NCI-H748 (cell line): ENCODE data around the gene PPIH.
"Not testable (repeated sequence)": the region's sequence is repeated elsewhere in the genome, so short reads cannot be mapped to it uniquely, and the experiment has no call there.

ENCODE experiments used
- DNase-seq: peaks from one replicate; lab custom pipeline; 2025; ENCODE audit not compliant: unreplicated experiment; lab: John Stamatoyannopoulos, UW

The PPIH gene

DNA sequence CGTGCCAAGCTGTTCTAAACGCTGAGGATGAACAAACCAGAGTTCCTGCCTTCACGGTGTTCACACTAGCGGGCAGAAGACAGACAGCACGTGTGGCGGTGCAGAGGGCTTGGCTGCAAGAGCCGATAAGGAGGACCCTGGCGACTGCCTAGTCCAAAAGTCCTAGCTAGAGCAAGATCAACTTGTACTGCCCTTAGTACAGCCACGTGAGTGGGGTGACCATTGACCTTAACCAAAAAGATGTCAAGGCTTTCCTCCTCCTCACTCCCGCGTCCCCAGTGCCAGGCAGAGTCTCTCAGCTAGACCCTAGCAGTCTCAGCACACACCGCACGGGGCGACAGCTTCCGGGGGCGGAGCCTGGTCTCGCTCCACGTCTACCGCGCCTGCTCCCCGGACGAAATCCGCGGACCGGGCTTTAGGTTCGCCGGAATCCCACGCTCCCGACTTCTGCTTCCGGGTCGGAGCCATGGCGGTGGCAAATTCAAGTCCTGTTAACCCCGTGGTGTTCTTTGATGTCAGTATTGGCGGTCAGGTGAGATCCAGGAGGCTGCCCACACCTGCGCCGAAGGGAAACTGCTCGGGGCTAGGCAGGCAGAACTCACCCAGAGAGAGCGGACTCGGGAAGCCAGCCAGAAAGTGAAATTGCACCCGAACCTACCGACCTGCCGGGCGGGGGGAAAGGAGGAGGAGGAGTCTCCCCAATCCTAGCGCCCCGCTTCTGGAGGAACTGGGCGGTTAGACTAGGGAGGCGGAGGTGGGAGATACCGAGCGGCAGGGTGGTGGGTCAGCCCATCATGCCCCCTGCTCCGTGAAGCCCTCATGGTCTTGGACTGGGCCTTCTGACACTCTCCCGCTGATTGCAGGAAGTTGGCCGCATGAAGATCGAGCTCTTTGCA is at the start of gene PPIH:
PPIH (plus strand) TSS at position 443 of the 896 bp plus-strand sequence; CDS start at position 467, 24 bp downstream.
- DNase-seq: peak; percentile 100

DNA sequence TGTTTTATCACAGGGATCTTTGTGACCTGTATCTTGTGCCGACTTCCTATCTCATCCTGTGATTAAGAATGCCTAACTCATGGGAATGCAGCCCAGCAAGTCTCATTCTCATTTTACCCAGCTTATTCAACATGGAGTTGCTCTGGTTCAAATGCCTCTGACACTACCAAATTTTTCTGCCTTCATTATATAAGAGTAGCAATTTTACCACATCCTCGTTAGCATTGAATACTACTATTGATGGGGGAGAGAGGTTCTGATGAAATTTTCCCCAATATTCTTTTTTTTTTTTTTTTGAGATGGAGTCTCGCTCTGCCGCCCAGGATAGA is 44.5 kb upstream of the PPIH start:
- no peak for DNase-seq

DNA sequence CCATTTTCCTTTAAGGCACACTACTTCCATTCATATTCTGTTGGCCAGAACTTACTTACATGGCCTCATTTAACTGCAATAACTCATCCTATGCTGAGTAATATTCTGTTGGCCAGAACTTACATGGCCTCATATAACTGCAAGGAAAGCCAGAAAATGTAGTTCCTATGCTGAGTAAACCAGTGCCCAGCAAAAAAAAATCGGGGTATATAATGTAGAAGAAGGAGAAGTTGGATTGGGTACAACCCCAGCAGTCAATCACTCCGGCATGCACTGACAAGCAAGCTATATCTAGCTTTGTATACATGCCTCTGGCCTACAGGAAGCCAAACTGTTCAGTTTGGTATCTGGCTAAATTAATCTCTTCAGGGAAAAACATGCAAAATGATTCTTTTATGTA is 39.4 kb upstream of the PPIH start:
- DNase-seq: no peak

DNA sequence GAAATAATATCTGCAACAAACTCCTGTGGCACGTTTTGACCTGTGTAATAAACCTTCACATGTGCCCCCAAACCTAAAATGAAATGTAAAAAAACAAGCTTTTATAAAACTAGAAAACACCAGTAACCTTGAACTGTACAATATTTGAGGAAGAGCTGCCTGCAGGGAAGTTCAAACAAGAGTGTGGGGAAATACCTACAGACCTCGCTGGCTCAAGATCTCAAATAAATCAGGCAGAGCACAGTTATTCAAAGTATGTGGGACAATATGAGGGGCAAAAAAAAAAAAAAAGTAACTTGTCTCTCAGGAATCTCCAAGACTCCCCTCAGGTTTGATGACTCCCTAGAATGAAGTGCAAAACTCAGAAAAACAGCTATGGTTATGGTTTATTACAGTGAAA is 37.9 kb upstream of the PPIH start:
- DNase-seq: no peak

DNA sequence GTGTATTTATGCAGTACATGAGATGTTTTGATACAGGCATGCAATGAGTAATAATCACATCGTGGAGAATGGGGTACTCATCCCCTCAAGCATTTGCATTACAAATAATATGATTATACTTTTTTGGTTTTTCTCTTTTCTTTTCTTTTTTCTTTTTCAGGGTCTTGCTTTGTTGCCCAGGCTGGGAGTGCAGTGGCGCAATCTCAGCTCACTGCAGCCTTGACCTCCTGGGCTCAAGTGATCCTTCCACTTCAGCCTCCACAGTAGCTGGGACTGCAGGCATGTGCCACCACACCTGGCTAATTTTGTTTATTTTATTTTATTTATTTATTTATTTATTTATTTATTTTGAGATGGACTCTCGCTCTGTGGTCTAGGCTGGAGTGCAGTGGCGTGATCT is 37.0 kb upstream of the PPIH start:
- not testable (repeated sequence) for DNase-seq

DNA sequence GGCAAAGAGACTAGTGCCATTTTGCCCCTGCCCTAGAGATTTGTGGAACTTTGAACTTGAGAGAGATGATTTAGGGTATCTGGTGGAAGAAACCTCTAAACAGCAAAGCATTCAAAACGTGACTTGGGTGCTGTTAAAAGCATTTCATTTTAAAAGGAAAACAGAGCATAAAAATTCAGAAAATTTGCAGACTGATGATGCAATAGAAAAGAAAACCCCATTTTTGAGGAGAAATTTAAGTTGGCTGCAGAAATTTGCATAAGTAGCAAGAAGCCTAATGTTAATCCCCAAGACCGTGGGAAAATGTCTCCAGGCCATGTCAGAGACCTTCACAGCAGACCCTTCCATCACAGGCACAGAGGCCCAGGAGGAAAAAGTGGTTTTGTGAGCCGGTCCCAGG is 31.0 kb upstream of the PPIH start:
- not testable (repeated sequence) for DNase-seq

DNA sequence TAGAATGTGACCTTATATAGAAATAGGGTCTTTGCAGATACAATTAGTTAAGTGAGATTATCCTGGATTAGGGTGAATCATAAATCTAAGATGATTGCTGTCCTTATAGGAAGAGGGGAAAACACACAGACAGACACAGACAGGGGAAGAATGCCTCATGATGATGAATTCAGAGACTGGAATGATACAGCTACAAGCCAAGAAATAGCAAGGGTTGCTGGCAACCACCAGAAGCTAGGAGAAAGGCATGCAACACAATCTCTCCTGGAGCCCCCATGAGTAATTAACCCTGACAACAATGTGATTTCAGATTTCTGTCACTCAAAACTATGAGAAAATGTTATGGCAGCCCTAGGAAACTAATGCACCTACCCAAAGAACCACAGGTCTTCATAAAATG is 19.1 kb upstream of the PPIH start:
- no peak for DNase-seq

DNA sequence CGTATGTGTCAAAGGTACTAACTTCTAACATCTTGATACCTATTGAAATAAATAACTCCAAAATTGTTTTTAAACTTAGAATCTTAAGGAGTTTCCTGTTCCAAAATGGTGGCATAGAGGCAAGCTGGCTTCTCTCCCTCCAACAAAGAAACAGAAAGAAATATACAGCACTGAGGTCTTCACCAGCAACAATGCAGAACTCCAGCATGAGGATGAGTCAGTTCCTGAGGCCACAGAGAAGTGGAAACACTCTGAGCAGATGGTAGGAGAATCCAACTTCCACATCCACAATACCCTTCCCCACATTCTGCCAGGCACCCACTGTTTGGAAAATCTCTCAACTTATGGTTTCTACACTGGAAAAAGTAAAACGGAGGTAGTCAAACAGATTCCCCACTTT is 12.2 kb upstream of the PPIH start:
- DNase-seq: no peak

DNA sequence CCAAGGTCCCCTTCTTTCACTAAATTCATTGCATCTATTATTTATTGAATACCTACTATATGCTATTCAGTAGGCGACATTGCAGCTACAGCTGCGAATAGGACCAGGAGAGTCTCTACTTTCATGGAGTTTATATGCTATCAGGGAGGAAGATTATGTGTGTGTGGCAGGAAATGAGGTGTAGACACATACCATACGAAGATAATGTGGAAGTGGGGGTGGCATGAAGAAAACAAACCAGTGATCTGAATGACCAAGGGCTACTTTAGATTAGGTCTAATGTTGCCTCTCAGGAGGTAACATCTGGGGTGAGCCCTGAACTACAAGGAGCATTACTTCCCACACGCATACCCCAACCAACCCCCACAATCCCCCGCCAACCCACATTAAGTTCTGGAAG is 1.0 kb upstream of the PPIH start:
- peak; percentile 82 for DNase-seq

DNA sequence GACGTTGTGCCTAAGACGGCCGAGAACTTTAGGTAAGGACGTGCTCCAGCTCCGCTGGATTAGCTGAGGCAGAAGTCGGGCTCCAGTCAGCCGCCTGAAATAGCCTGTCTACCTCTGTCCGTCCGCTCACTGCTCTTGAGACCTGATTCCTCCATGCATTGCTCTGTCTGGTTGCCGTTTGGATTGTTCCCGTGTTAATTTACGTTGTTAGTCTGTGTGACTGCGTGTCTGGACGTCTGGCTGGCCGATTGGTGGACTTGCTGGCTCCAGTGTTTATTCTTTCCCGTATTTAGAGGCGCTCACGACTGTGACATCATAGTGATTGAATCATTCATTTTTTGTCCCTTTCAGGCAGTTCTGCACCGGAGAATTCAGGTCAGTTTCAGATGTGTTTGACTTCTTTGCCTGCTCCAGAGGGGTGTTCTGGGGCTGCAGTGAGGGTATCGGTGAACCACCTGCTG is 684 bp downstream of the PPIH start:
- peak; percentile 88 for DNase-seq

DNA sequence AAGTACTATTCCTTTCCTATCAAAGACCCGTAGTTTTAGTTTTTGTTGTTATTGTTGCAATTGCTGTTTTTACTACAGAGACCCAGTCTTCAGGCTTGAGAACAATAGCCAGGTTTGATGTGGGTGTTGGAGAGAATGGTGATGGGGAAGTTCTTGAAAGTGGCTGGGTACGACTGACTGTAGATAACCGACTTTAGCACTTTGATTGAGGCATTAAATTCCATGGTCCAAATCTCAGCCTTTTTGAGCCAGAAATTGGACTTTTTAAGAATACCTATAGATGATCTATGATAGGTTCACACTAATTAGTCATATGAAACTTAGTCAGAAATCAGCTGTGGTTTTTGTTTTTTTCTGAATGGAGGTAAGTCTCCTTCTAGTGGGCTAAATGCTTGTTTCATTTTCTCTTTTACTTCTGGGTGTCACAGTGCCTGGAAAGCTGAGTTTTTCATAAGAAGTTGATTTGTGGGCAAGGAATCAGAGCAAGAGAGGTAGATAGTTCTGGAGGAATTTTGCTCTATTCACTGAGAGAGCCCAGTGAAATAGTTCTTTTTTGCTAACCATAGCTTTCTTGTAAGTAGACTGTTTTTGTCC is 2.8 kb downstream of the PPIH start:
- DNase-seq: no peak

DNA sequence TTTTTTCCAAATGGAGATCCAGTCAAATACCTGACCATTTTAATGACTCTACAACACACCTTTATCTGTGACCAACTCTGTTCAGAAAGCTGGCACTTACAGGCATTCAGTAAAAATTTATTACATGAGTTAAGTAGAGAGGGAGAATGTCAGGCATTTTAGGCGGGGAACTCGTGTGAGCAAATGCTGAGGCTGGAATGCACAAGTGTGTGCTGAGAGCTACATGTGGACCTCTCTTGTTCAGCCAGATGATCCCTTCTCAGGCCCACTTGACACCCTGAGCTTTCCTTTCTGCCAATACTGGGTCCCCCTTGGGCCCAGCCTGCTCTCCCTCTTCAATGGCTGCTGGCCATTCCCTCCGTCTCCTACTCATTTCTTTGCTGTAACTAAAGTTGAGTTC is 11.7 kb downstream of the PPIH start:
- DNase-seq: no peak

DNA sequence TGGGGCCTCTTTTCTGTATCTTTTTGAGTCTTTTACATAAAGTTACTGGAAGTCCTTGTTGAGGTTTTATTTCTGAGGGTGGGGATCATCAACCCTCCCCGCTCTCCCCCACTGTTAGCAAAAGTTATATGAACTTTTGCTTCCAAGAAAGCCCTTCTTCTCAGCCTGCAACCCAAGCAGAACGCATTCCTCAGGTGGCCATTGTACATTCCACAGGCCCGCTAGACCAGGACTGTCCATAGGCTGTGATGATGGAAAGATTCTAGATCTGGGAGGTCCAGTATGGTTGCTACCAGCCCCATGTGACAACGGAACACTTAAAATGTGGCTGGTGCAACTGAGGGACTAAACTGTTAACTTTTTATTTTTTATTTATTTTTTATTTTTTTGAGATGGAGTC is 12.2 kb downstream of the PPIH start:
- no peak for DNase-seq

DNA sequence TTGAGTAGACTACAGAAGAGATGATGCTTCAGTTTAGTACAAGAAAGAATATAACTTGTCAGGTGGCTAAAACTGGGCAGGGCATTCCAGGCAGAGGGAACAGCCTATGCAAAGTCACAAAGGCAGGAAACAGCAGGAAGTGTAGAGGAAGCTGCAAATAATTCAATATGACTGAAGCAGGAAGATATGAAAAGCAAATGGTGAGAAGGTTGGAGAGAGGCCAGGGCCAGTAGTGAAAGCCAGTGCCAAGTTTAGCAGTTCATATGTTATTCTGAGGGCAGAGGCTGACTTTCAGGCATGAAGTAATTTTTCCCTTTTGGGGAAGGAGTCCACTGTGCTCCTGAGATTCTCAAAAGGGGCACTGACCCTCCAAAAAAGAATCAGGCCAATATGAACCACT is 16.0 kb downstream of the PPIH start:
- no peak for DNase-seq

DNA sequence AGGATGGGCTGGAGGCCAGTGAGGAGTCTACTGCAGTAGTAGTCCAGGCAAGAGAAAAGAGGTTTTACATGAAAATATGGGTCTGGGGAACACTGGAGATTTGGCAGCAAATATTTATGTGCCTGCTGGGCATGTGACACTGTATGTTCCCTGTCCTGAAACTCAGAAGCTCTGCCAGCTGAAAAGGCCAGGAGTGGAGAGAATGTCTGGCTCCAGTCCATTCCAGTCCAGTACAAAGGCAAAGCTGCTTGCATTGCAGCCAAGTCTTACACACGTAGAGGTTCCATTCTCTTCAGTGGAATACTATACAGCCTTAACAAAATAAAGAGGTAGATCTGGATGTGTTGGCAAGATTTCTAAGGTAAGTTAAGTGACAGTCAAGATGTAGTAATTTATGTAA is 16.5 kb downstream of the PPIH start:
- DNase-seq: no peak

DNA sequence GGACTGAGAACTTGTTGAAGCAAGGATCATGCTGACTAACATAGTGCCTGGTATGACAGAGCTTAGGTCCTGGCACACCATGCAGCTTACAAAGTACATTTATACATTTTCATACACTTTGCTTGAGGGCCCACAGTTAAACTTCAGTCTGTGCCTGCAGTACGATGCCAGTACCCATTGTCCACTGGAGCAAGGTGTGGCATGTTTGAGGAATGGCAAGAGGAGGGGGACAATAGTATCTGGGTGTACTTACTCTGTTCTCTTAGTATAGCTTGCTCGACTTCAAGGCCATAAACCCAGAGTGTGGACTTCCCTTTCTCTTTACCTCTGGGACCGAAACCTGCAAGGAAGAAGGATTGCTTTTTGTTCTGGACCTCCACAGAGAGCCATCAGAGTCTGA is 17.2 kb downstream of the PPIH start:
- no peak for DNase-seq

DNA sequence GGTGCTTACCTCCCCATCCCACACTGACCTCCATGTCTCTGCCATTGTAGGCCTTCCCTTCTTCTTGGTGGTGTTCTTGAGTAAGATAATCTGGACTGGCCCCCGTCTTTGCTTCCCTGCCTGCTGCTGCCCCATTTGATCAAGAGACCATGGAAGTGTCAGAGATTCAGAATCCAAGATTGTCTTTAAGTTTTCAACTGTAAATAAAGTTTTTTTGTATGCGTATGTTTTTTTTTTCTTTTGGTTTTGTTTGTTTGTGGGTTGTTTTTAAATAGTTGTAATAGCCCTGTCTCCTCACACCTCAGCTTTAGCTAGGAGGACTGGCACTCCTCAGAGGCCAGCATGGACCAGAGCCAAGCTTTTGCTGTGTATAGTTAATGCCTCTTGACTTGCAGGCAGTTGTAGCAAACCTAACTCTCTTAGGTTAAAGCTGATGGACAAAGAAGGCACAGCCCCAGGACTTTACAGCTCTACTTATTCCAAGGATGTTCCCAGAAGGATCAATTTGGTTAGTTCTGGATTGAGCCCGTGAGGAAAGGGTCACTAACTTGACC is 18.4 kb downstream of the PPIH start:
- no peak for DNase-seq

DNA sequence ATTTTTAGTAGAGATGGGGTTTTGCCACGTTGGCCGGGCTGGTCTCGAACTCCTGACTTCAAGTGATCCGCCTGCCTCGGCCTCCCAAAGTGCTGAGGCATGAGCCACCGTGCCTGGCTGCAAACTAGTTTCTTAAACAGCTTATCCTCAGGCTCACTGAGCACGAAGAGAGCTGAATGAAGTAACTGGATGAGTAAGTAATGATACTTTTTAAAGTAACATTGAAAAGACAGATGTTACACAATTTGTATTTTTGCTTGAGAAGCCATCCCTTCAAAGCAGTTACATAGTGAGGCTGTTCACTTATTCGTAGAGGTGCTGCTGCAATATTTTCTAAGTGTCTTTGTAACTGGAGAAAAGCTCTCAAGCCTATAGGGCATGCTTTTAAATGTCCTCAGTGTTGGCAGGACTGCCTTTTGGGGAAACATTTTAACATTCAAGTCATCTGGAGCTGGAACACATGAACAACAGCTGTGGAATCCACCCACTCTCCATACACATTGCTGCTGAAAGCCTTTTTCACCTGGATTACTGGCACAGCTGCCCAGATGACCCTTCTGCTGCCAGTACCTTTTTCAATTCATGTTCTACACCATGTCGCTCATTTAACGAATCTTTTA is 21.3 kb downstream of the PPIH start:
- DNase-seq: no peak

DNA sequence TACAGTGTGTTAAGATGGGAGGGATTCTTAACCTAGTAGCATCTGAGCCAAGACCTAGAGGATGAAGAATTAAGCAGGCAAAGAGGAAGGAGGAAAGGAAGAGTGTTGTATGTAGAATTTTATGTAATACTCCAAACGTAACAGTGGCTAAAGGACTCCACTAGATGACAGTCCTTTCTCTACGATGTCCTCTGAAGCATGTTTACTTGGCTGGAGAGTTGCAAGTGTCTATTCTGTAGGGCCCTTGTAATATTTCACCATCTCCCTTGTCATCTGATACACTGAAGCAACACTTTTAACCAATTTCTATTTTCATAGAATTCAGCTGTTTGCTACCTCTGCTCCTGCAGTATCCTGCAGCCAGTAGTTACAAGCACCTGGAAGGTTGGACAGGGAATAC is 21.8 kb downstream of the PPIH start:
- DNase-seq: no peak

DNA sequence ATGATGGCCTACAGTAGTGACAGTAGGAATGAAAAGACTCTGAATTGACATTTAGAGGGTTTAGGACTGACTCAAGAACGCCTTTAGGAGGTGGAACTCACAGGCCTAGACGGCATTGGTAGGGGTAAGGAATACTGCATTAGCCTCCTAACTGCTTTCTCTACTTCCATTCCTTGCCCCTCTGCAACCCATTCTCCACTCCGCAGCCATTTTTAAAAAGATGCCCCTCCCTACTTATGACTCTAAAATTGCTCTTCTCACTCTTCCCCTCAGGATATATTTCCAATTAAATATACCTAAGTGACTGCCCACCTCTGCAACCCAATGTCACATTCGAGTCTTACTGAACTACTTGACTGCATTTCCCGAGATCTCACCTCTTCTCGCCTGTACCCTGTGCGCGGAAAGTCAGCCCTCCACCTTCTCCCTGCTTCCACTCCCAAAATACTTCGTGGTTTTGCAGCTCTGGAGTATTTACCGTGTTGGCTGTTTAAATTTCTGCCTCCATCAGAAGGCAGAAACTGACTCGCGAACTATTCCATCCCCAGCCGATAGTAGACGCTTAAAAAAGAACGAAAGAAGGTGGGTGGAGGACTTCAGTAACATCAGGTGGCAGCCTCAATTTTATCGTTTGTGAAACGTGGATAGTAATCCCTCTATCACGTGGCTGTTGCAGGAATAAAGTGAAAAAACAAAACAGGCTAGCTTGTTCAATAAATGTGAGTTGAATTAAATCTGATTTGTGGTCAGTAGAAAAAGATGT is 22.9 kb downstream of the PPIH start:
- DNase-seq: peak; percentile 85
